GM19324 (cell line): ENCODE results near the gene UST.

Source experiments
- ATAC-seq: cut with Tn5 transposase; IDR thresholded peaks from one replicate; pipeline ENCODE4 v1.9.1; 2021; ENCODE audit warnings: mild to moderate bottlenecking, moderate library complexity; ENCODE audit not compliant: unreplicated experiment, low FRiP score

Gene UST

GRCh38 chr6:149074832-149075258 lies 328.0 kb downstream of the UST start:
- ATAC-seq, result no peak

- ATAC-seq, result no peak
Observed at GRCh38 chr6:149075616-149076354, 329.0 kb downstream of the UST start.

GRCh38 chr6:149076355-149076734 lies 329.5 kb downstream of the UST start:
- no peak for ATAC-seq

GRCh38 chr6:149077208-149077607 lies 330.4 kb downstream of the UST start:
- no peak for ATAC-seq

- ATAC-seq, result no peak
Observed at GRCh38 chr6:149078211-149078782, 331.5 kb downstream of the UST start.

- no peak for ATAC-seq
Observed at GRCh38 chr6:149079456-149079855, 332.6 kb downstream of the UST start.

GRCh38 chr6:149079911-149080491 lies 333.2 kb downstream of the UST start:
- ATAC-seq, result no peak

- no peak for ATAC-seq
Observed at GRCh38 chr6:149080511-149080910, 333.7 kb downstream of the UST start.

GRCh38 chr6:149081281-149081680 lies 334.5 kb downstream of the UST start:
- ATAC-seq, result no peak

GRCh38 chr6:149082320-149082719 lies 335.5 kb downstream of the UST start:
- peak; percentile 53 for ATAC-seq

- no peak for ATAC-seq
Observed at GRCh38 chr6:149084026-149084425, 337.2 kb downstream of the UST start.

- ATAC-seq, result no peak
Observed at GRCh38 chr6:149084808-149085556, 338.2 kb downstream of the UST start.

GRCh38 chr6:149085557-149085938 lies 338.7 kb downstream of the UST start:
- ATAC-seq, result no peak

GRCh38 chr6:149086363-149086762 lies 339.5 kb downstream of the UST start:
- no peak for ATAC-seq

- no peak for ATAC-seq
Observed at GRCh38 chr6:149087898-149088297, 341.1 kb downstream of the UST start.

- ATAC-seq, result no peak
Observed at GRCh38 chr6:149088361-149088760, 341.5 kb downstream of the UST start.

GRCh38 chr6:149089510-149089909 lies 342.7 kb downstream of the UST start:
- ATAC-seq, result no peak

GRCh38 chr6:149090937-149091336 lies 344.1 kb downstream of the UST start:
- no peak for ATAC-seq

- ATAC-seq, result no peak
Observed at GRCh38 chr6:149093643-149094042, 346.8 kb downstream of the UST start.

- no peak for ATAC-seq
Observed at GRCh38 chr6:149094156-149094555, 347.3 kb downstream of the UST start.

- no peak for ATAC-seq
Observed at GRCh38 chr6:149094934-149095351, 348.1 kb downstream of the UST start.
